ENCODE measurements around the gene WWC2.

The WWC2 gene

GRCh38 chr4:183249854-183250253 is 150.8 kb downstream of the WWC2 start:
- DNase-seq (ENCODE audit: low read depth): peak; percentile 53
- no peak overlapping the region for H3K4me3 ChIP-seq (ENCODE audit: low read length)
- TF ChIP-seq CTCF (conservative IDR thresholded peaks at IDR 0.05; ENCODE audit: low read length): peak; percentile 58

- DNase-seq (ENCODE audit: low read depth): no peak
- H3K4me3 ChIP-seq (ENCODE audit: low read length): no peak overlapping the region
- no peak for TF ChIP-seq CTCF (conservative IDR thresholded peaks at IDR 0.05; ENCODE audit: low read length)
These were observed 151.8 kb downstream of the WWC2 start for GRCh38 chr4:183250831-183251230.

DNA sequence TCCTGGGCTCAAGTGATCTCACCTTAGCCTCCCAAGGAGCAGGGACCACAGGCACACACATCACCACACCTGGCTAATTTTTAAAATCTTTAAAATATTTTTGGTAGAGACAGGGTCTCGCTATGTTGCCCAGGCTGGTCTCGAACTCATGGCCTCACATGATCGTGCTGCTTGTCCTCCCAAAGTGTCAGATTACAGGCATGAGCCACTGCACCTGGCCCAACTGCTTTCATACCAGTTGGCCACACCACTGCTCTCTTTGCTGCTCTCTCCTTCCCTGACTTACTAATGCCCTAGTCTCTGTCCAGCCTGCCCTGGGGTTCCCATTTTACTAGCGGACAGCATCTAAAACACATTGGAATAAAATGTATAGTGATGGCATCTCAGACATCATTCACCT is 153.9 kb downstream of the WWC2 start:
- DNase-seq (ENCODE audit: low read depth): no peak
- TF ChIP-seq CTCF (conservative IDR thresholded peaks at IDR 0.05; ENCODE audit: low read length): no peak

GRCh38 chr4:183253451-183253850 is 154.4 kb downstream of the WWC2 start:
- no peak for DNase-seq (ENCODE audit: low read depth)
- no peak for TF ChIP-seq CTCF (conservative IDR thresholded peaks at IDR 0.05; ENCODE audit: low read length)
- no peak overlapping the region for H3K4me3 ChIP-seq (ENCODE audit: low read length)

More for the DNA sequence above, 153.9 kb downstream of the WWC2 start:
- no peak overlapping the region for H3K4me3 ChIP-seq (ENCODE audit: low read length)

GRCh38 chr4:183254162-183254561 is 155.1 kb downstream of the WWC2 start:
- no peak for DNase-seq (ENCODE audit: low read depth)
- TF ChIP-seq CTCF (conservative IDR thresholded peaks at IDR 0.05; ENCODE audit: low read length): no peak
- H3K4me3 ChIP-seq (ENCODE audit: low read length): no peak overlapping the region

DNA sequence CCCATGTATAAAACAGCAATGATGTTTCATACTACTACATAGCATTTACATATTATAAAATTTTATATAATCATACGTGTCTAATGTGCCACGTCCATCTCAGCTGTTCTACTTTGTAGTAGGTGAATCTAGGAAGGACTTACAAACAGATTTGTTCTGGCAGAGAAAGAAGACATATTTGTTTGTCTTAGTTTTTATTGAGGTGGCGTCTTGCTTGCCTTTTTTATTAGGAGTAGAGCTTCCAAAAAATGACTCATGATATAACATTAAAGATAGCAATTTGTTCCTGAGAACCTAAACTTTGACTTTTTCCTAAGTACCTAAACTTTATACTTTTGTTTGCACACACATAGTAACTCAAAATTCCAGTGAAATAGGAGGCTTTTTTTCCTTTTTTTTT is 156.4 kb downstream of the WWC2 start:
- TF ChIP-seq CTCF (conservative IDR thresholded peaks at IDR 0.05; ENCODE audit: low read length): no peak
- DNase-seq (ENCODE audit: low read depth): no peak
- no peak overlapping the region for H3K4me3 ChIP-seq (ENCODE audit: low read length)

- DNase-seq (ENCODE audit: low read depth): peak; percentile 16
- TF ChIP-seq CTCF (conservative IDR thresholded peaks at IDR 0.05; ENCODE audit: low read length): no peak
- H3K4me3 ChIP-seq (ENCODE audit: low read length): no peak overlapping the region
These were observed 157.3 kb downstream of the WWC2 start for GRCh38 chr4:183256343-183256742.
